ENCODE measurements around the gene RPS6KA1.
"Not testable (repeated sequence)": the region's sequence is repeated elsewhere in the genome, so short reads cannot be mapped to it uniquely, and the experiment has no call there.

Gene RPS6KA1
- 276 to 658 (median 416) reads per million in 17 experiments for total RNA-seq

- DNase-seq = peak; percentile 57 to 88 (median 76)
Measured at GRCh38 chr1:26529655-26530409, at the start of gene RPS6KA1. RPS6KA1 (plus strand) TSS chr1:26529761; CDS start chr1:26529921, 160 bp downstream.

- no peak for DNase-seq
Measured at GRCh38 chr1:26482921-26483320, 46.6 kb upstream of the RPS6KA1 start.

GRCh38 chr1:26483980-26484379 is 45.6 kb upstream of the RPS6KA1 start:
- no peak for DNase-seq

- DNase-seq = no peak
Measured at GRCh38 chr1:26490155-26490554, 39.4 kb upstream of the RPS6KA1 start.

GRCh38 chr1:26493267-26493666 is 36.3 kb upstream of the RPS6KA1 start:
- no peak for DNase-seq

- no peak for DNase-seq
Measured at GRCh38 chr1:26493938-26494337, 35.6 kb upstream of the RPS6KA1 start.

- DNase-seq = no peak
Measured at GRCh38 chr1:26496861-26497260, 32.7 kb upstream of the RPS6KA1 start.

GRCh38 chr1:26498894-26499293 is 30.7 kb upstream of the RPS6KA1 start:
- DNase-seq = no peak

GRCh38 chr1:26500488-26501175 is 28.9 kb upstream of the RPS6KA1 start:
- peak; percentile 90 to 97 (median 94) for DNase-seq

- DNase-seq = not testable (repeated sequence)
Measured at GRCh38 chr1:26510711-26511110, 18.9 kb upstream of the RPS6KA1 start.

- DNase-seq = not testable (repeated sequence)
Measured at GRCh38 chr1:26515836-26516235, 13.7 kb upstream of the RPS6KA1 start.

GRCh38 chr1:26516987-26517765 is 12.4 kb upstream of the RPS6KA1 start:
- DNase-seq = no peak

GRCh38 chr1:26517766-26518049 is 11.9 kb upstream of the RPS6KA1 start:
- no peak for DNase-seq

GRCh38 chr1:26518355-26518754 is 11.2 kb upstream of the RPS6KA1 start:
- DNase-seq = no peak

GRCh38 chr1:26520339-26520738 is 9.2 kb upstream of the RPS6KA1 start:
- no peak for DNase-seq

GRCh38 chr1:26521669-26522030 is 7.9 kb upstream of the RPS6KA1 start:
- DNase-seq = no peak

GRCh38 chr1:26522073-26522472 is 7.5 kb upstream of the RPS6KA1 start:
- no peak for DNase-seq

GRCh38 chr1:26524181-26524580 is 5.4 kb upstream of the RPS6KA1 start:
- no peak for DNase-seq

- no peak for DNase-seq
Measured at GRCh38 chr1:26526287-26526686, 3.3 kb upstream of the RPS6KA1 start.

- no peak for DNase-seq
Measured at GRCh38 chr1:26529405-26529654, 231 bp upstream of the RPS6KA1 start.

- peak in 3 of 4 experiments; percentile 16 to 42 (median 21) for DNase-seq
Measured at GRCh38 chr1:26530410-26530894, 891 bp downstream of the RPS6KA1 start.

- peak in 3 of 4 experiments; percentile 39 to 63 (median 49) for DNase-seq
Measured at GRCh38 chr1:26530895-26531598, 1.5 kb downstream of the RPS6KA1 start.

- no peak for DNase-seq
Measured at GRCh38 chr1:26531651-26532131, 2.1 kb downstream of the RPS6KA1 start.
